ENCODE data around the gene PGK1. TPM values are rescaled to one million over a fixed set of nuclear protein-coding genes. Genes with fewer than 3 reads are reported as not detected.

Gene PGK1
- total RNA-seq, 1 experiment from 2014 or later, result 391 TPM

DNA sequence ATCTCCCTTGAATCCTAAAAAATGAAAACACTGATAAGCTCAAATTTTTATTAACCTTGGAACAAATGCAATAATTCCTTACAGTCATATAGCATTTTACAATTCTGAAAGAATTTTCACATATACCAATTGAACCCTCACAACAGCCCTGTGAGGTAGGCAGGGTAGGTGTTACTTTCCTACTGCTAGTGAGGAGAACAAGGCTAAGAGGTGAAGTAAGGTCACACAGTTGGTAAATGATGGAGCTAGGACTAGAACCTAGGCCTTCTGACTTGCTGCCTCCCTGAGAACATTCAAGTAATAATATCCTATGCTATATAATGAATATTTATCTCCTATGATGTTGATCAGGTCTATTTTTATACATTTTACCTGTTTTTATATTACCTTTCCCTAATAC, 25.7 kb downstream of the PGK1 start:
- no peak overlapping the region for H3K4me3 Mint-ChIP-seq (ENCODE audit: unreplicated experiment)
- intact Hi-C loops (cut with micrococcal nuclease; ENCODE audit: unreplicated experiment), result no loop called here
- peaks cover 59% of the 10 kb centered on the region for H3K36me3 Mint-ChIP-seq (ENCODE audit: insufficient read depth, unreplicated experiment)
- no peaks in the 10 kb centered on the region for H3K27me3 Mint-ChIP-seq (ENCODE audit: insufficient read depth, unreplicated experiment)
- no peaks in the 10 kb centered on the region for H3K4me1 Mint-ChIP-seq (ENCODE audit: low read depth, unreplicated experiment)
- TF ChIP-seq, protein P1, sequence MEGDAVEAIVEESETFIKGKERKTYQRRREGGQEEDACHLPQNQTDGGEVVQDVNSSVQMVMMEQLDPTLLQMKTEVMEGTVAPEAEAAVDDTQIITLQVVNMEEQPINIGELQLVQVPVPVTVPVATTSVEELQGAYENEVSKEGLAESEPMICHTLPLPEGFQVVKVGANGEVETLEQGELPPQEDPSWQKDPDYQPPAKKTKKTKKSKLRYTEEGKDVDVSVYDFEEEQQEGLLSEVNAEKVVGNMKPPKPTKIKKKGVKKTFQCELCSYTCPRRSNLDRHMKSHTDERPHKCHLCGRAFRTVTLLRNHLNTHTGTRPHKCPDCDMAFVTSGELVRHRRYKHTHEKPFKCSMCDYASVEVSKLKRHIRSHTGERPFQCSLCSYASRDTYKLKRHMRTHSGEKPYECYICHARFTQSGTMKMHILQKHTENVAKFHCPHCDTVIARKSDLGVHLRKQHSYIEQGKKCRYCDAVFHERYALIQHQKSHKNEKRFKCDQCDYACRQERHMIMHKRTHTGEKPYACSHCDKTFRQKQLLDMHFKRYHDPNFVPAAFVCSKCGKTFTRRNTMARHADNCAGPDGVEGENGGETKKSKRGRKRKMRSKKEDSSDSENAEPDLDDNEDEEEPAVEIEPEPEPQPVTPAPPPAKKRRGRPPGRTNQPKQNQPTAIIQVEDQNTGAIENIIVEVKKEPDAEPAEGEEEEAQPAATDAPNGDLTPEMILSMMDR (IDR thresholded peaks at IDR 0.05; ENCODE audit: insufficient read depth in 1 of 2, low read depth in 1 of 2, low read length in 1 of 2, severe bottlenecking in 1 of 2, unreplicated experiment in 1 of 2), result no peak
- CTCF ChIA-PET, result no interaction called here
- DNase-seq, result no peak
- no peaks in the 10 kb centered on the region for H3K4me1 ChIP-seq
- peaks cover 2% of the 10 kb centered on the region; the same call in 1 of the 2 replicates for H3K36me3 ChIP-seq (ENCODE audit: control insufficient read depth, insufficient read depth, low read length)
- no peak overlapping the region for H3K27ac Mint-ChIP-seq (ENCODE audit: unreplicated experiment)
- BruUV-seq (replicated peaks), result no TSS peak
- H3K9me3 Mint-ChIP-seq (ENCODE audit: unreplicated experiment), result no peaks in the 10 kb centered on the region
- H3K27me3 ChIP-seq (replicated peaks; ENCODE audit: control insufficient read depth, insufficient read depth, low read length), result no peaks in the 10 kb centered on the region
- H3K9me3 ChIP-seq, result no peaks in the 10 kb centered on the region
- POLR2A ChIA-PET, result no interaction called here
- no peak overlapping the region for H3K4me3 ChIP-seq (ENCODE audit: low read depth, low read length)

DNA sequence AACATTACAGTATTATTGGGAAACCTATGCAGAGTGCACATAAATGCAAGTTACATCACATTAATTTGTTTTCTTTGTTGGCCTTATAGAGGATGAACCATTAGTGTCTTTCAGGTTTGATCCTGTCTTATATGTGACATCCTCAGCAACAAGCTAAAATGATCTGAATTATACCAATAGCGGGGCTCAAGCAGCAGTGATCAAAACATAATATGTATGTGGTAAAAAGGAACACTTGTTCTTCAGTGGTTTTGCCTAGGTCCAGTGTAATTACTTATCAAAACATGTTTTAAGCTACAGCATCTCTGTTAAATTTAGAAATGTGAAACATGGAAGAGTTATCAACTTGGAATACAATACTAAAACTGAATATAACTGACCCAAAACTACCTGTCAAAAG, 26.3 kb downstream of the PGK1 start:
- H3K27ac Mint-ChIP-seq (ENCODE audit: unreplicated experiment), result no peak overlapping the region
- POLR2A ChIA-PET, result no interaction called here
- peaks cover 2% of the 10 kb centered on the region; the same call in 1 of the 2 replicates for H3K36me3 ChIP-seq (ENCODE audit: control insufficient read depth, insufficient read depth, low read length)
- no peaks in the 10 kb centered on the region for H3K9me3 Mint-ChIP-seq (ENCODE audit: unreplicated experiment)
- DNase-seq, result no peak
- no peaks in the 10 kb centered on the region for H3K4me1 ChIP-seq
- TF ChIP-seq, protein P1 (IDR thresholded peaks at IDR 0.05; ENCODE audit: insufficient read depth in 1 of 2, low read depth in 1 of 2, low read length in 1 of 2, severe bottlenecking in 1 of 2, unreplicated experiment in 1 of 2), result no peak
- CTCF ChIA-PET, result no interaction called here
- H3K4me1 Mint-ChIP-seq (ENCODE audit: low read depth, unreplicated experiment), result no peaks in the 10 kb centered on the region
- intact Hi-C loops (cut with micrococcal nuclease; ENCODE audit: unreplicated experiment), result no loop called here
- no peaks in the 10 kb centered on the region for H3K9me3 ChIP-seq
- no peak overlapping the region for H3K4me3 Mint-ChIP-seq (ENCODE audit: unreplicated experiment)
- BruUV-seq (replicated peaks), result no TSS peak
- H3K4me3 ChIP-seq (ENCODE audit: low read depth, low read length), result no peak overlapping the region
- H3K27me3 Mint-ChIP-seq (ENCODE audit: insufficient read depth, unreplicated experiment), result no peaks in the 10 kb centered on the region
- H3K36me3 Mint-ChIP-seq (ENCODE audit: insufficient read depth, unreplicated experiment), result peaks cover 53% of the 10 kb centered on the region
- H3K27me3 ChIP-seq (replicated peaks; ENCODE audit: control insufficient read depth, insufficient read depth, low read length), result no peaks in the 10 kb centered on the region

DNA sequence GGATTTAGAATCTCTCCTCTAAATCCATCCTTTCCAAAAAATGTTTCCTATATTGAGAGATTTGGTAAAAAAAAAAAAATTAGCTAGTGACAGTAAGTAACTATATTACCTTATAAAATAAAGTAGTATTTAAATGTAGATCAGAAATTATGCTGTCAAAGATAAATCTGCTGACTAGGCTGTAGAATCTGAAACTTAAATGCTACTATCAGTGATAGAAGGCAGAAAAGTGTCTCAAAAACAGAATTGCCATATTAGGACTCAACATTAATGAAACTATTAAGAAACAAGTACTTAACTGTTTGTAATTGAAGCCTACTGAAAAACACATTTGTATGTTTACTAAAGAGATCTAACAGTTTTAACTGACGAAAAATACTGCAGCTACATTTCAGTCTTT, 27.1 kb downstream of the PGK1 start:
- BruUV-seq (replicated peaks), result no TSS peak
- no peak overlapping the region for H3K27ac Mint-ChIP-seq (ENCODE audit: unreplicated experiment)
- TF ChIP-seq, protein P1 (IDR thresholded peaks at IDR 0.05; ENCODE audit: insufficient read depth in 1 of 2, low read depth in 1 of 2, low read length in 1 of 2, severe bottlenecking in 1 of 2, unreplicated experiment in 1 of 2), result no peak
- POLR2A ChIA-PET, result no interaction called here
- intact Hi-C loops (cut with micrococcal nuclease; ENCODE audit: unreplicated experiment), result no loop called here
- H3K4me3 ChIP-seq (ENCODE audit: low read depth, low read length), result no peak overlapping the region
- H3K9me3 Mint-ChIP-seq (ENCODE audit: unreplicated experiment), result no peaks in the 10 kb centered on the region
- DNase-seq, result no peak
- no peaks in the 10 kb centered on the region for H3K4me1 ChIP-seq
- peaks cover 2% of the 10 kb centered on the region; the same call in 1 of the 2 replicates for H3K36me3 ChIP-seq (ENCODE audit: control insufficient read depth, insufficient read depth, low read length)
- H3K9me3 ChIP-seq, result no peaks in the 10 kb centered on the region
- H3K36me3 Mint-ChIP-seq (ENCODE audit: insufficient read depth, unreplicated experiment), result peaks cover 46% of the 10 kb centered on the region
- H3K27me3 ChIP-seq (replicated peaks; ENCODE audit: control insufficient read depth, insufficient read depth, low read length), result no peaks in the 10 kb centered on the region
- CTCF ChIA-PET, result no interaction called here
- no peaks in the 10 kb centered on the region for H3K4me1 Mint-ChIP-seq (ENCODE audit: low read depth, unreplicated experiment)
- H3K4me3 Mint-ChIP-seq (ENCODE audit: unreplicated experiment), result no peak overlapping the region
- H3K27me3 Mint-ChIP-seq (ENCODE audit: insufficient read depth, unreplicated experiment), result no peaks in the 10 kb centered on the region
